Jurkat, Clone E6-1 (cell line): ENCODE results near the gene SLC48A1.

Experiments
- DNase-seq: peaks from one replicate; pipeline ENCODE4 v3.0.0-alpha.2; 2011; ENCODE audit warnings: low read depth, low spot score
- H3K4me3 ChIP-seq: 2 replicates; pipeline ENCODE4 v1.5.1; 2011; ENCODE audit warnings: mild to moderate bottlenecking, low read length, control low read depth, moderate library complexity

Gene SLC48A1

GRCh38 chr12:47785887-47786661 lies 13.0 kb downstream of the SLC48A1 start:
- DNase-seq, result no peak
- H3K4me3 ChIP-seq, result no peak overlapping the region

GRCh38 chr12:47786662-47787280 lies 13.7 kb downstream of the SLC48A1 start:
- DNase-seq, result no peak
- H3K4me3 ChIP-seq, result no peak overlapping the region

GRCh38 chr12:47787596-47788319 lies 14.7 kb downstream of the SLC48A1 start:
- DNase-seq, result no peak
- H3K4me3 ChIP-seq, result no peak overlapping the region

- H3K4me3 ChIP-seq, result no peak overlapping the region
- no peak for DNase-seq
These were observed 16.1 kb downstream of the SLC48A1 start for GRCh38 chr12:47789141-47789540.

GRCh38 chr12:47789712-47790489 lies 16.9 kb downstream of the SLC48A1 start:
- no peak overlapping the region for H3K4me3 ChIP-seq
- DNase-seq, result no peak

GRCh38 chr12:47790676-47791350 lies 17.8 kb downstream of the SLC48A1 start:
- no peak for DNase-seq
- H3K4me3 ChIP-seq, result no peak overlapping the region

GRCh38 chr12:47791351-47791746 lies 18.3 kb downstream of the SLC48A1 start:
- no peak overlapping the region for H3K4me3 ChIP-seq
- DNase-seq, result no peak

- H3K4me3 ChIP-seq, result no peak overlapping the region
- DNase-seq, result no peak
These were observed 18.8 kb downstream of the SLC48A1 start for GRCh38 chr12:47791874-47792273.

- no peak overlapping the region for H3K4me3 ChIP-seq
- no peak for DNase-seq
These were observed 20.1 kb downstream of the SLC48A1 start for GRCh38 chr12:47793015-47793681.

GRCh38 chr12:47794679-47795078 lies 21.6 kb downstream of the SLC48A1 start:
- no peak for DNase-seq
- no peak overlapping the region for H3K4me3 ChIP-seq

GRCh38 chr12:47795121-47795813 lies 22.2 kb downstream of the SLC48A1 start:
- no peak overlapping the region for H3K4me3 ChIP-seq
- DNase-seq, result no peak

GRCh38 chr12:47795814-47796411 lies 22.9 kb downstream of the SLC48A1 start:
- no peak for DNase-seq
- no peak overlapping the region for H3K4me3 ChIP-seq

- no peak for DNase-seq
- no peak overlapping the region for H3K4me3 ChIP-seq
These were observed 24.4 kb downstream of the SLC48A1 start for GRCh38 chr12:47797441-47797840.

- no peak for DNase-seq
- H3K4me3 ChIP-seq, result no peak overlapping the region
These were observed 25.4 kb downstream of the SLC48A1 start for GRCh38 chr12:47798382-47798948.

- DNase-seq, result no peak
- no peak overlapping the region for H3K4me3 ChIP-seq
These were observed 26.4 kb downstream of the SLC48A1 start for GRCh38 chr12:47799357-47799955.

GRCh38 chr12:47800582-47800981 lies 27.5 kb downstream of the SLC48A1 start:
- H3K4me3 ChIP-seq, result no peak overlapping the region
- no peak for DNase-seq
